Parathyroid adenoma (tissue), 2 donors: ENCODE measurements around the gene GULP1.

ENCODE experiments used
- H2AFZ ChIP-seq: fragments of 300-600 bp; sonication (generic); one replicate; pipeline ENCODE4 v1.7.0; 2017; ENCODE audit warnings: antibody characterized with exemption, mild to moderate bottlenecking
- H3K27ac ChIP-seq: fragments of 300-600 bp; sonication (generic); one replicate; pipeline ENCODE4 v1.7.0; 2017
- H3K27me3 ChIP-seq: fragments of 300-600 bp; sonication (generic); one replicate; pipeline ENCODE4 v1.7.0; 2017; ENCODE audit warnings: low read length; ENCODE audit not compliant: control insufficient read depth, insufficient read depth
- H3K36me3 ChIP-seq: fragments of 300-600 bp; sonication (generic); one replicate; pipeline ENCODE4 v1.7.0; 2017; ENCODE audit warnings: low read length; ENCODE audit not compliant: control insufficient read depth, insufficient read depth
- H3K4me1 ChIP-seq: fragments of 300-600 bp; sonication (generic); one replicate; pipeline ENCODE4 v1.7.0; 2017; ENCODE audit warnings: control low read depth
- H3K4me2 ChIP-seq: fragments of 300-600 bp; sonication (generic); one replicate; pipeline ENCODE4 v1.7.0; 2017; ENCODE audit warnings: low read length
- H3K4me3 ChIP-seq: fragments of 300-600 bp; sonication (generic); one replicate; pipeline ENCODE4 v1.7.0; 2017; ENCODE audit warnings: low read depth, low read length
- H3K79me2 ChIP-seq: fragments of 300-600 bp; sonication (generic); one replicate; pipeline ENCODE4 v1.7.0; 2017; ENCODE audit warnings: control low read depth
- H3K9ac ChIP-seq: fragments of 300-600 bp; sonication (generic); one replicate; pipeline ENCODE4 v1.7.0; 2017; ENCODE audit warnings: mild to moderate bottlenecking
- H3K9me3 ChIP-seq: fragments of 300-600 bp; sonication (generic); one replicate; pipeline ENCODE4 v1.7.0; 2017; ENCODE audit warnings: low read length; ENCODE audit not compliant: control insufficient read depth
- TF ChIP-seq, protein P1 (sequence below): fragments of 300-600 bp; sonication (generic); IDR thresholded peaks from one replicate; pipeline ENCODE4 v1.7.0; 2017; ENCODE audit warnings: antibody characterized with exemption, mild to moderate bottlenecking
- donor health status: primary hyperparathyroidism.

The GULP1 gene

GRCh38 chr2:188345831-188346458, 54.3 kb downstream of the GULP1 start:
- no peaks in the 10 kb centered on the region for H3K27me3 ChIP-seq
- H3K9ac ChIP-seq, result no peak overlapping the region
- no peaks in the 10 kb centered on the region for H3K4me1 ChIP-seq
- no peak overlapping the region for H3K4me2 ChIP-seq
- H2AFZ ChIP-seq, result no peak overlapping the region
- no peak overlapping the region for H3K4me3 ChIP-seq
- TF ChIP-seq, protein P1, sequence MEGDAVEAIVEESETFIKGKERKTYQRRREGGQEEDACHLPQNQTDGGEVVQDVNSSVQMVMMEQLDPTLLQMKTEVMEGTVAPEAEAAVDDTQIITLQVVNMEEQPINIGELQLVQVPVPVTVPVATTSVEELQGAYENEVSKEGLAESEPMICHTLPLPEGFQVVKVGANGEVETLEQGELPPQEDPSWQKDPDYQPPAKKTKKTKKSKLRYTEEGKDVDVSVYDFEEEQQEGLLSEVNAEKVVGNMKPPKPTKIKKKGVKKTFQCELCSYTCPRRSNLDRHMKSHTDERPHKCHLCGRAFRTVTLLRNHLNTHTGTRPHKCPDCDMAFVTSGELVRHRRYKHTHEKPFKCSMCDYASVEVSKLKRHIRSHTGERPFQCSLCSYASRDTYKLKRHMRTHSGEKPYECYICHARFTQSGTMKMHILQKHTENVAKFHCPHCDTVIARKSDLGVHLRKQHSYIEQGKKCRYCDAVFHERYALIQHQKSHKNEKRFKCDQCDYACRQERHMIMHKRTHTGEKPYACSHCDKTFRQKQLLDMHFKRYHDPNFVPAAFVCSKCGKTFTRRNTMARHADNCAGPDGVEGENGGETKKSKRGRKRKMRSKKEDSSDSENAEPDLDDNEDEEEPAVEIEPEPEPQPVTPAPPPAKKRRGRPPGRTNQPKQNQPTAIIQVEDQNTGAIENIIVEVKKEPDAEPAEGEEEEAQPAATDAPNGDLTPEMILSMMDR, result no peak
- no peaks in the 10 kb centered on the region for H3K79me2 ChIP-seq
- no peaks in the 10 kb centered on the region for H3K36me3 ChIP-seq
- H3K27ac ChIP-seq, result no peak overlapping the region
- no peaks in the 10 kb centered on the region for H3K9me3 ChIP-seq

DNA sequence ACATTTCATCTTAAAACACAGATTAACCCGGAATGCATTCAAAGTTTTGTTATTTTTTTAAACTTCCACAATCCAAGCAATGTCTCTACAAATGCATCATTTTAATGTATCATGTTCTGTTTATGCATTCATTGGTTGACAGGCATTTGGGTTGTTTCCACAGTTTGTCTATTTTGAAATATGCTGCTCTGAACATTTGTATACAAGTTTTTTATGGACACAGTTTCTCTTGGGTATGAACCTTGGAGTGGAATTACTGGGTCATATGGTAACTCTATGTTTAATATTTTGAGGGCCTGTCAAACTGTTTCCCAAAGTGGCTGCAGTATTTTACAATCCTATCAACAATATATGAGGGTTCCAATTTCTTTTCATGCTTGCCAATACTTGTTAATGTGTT, 57.3 kb downstream of the GULP1 start:
- Histone ChIP-seq H3K27ac (no peak overlapping the region), H3K79me2 (no peaks in the 10 kb centered on the region), H3K4me3 (no peak overlapping the region), H2AFZ (no peak overlapping the region), H3K4me1 (no peaks in the 10 kb centered on the region), H3K36me3 (no peaks in the 10 kb centered on the region), H3K27me3 (no peaks in the 10 kb centered on the region), H3K9me3 (no peaks in the 10 kb centered on the region), H3K4me2 (no peak overlapping the region), H3K9ac (no peak overlapping the region)
- TF ChIP-seq, protein P1, result no peak

DNA sequence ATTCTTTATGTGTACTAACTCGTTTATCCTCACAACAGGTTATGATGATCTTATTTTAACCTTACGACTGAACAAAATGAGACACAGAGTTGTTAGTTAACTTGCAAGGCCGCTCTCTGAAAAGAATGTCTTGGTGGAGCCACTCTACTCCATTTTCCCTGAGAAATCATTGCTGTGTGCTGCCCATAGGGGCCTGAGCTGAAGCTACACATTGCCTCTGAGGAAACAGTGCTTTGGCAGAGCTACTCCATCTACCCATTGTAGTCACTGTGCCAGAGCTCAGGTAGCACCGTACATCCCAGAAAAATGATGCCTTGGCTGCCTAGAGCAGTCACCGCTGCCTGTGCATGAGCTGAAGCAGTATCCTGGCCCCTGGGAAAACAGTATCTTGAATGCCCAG, 61.6 kb downstream of the GULP1 start:
- Histone ChIP-seq H2AFZ (no peak overlapping the region), H3K79me2 (no peaks in the 10 kb centered on the region), H3K4me3 (no peak overlapping the region), H3K4me2 (no peak overlapping the region), H3K36me3 (no peaks in the 10 kb centered on the region), H3K9ac (no peak overlapping the region), H3K27me3 (no peaks in the 10 kb centered on the region), H3K4me1 (no peaks in the 10 kb centered on the region), H3K27ac (no peak overlapping the region), H3K9me3 (no peaks in the 10 kb centered on the region)
- TF ChIP-seq, protein P1, result no peak

DNA sequence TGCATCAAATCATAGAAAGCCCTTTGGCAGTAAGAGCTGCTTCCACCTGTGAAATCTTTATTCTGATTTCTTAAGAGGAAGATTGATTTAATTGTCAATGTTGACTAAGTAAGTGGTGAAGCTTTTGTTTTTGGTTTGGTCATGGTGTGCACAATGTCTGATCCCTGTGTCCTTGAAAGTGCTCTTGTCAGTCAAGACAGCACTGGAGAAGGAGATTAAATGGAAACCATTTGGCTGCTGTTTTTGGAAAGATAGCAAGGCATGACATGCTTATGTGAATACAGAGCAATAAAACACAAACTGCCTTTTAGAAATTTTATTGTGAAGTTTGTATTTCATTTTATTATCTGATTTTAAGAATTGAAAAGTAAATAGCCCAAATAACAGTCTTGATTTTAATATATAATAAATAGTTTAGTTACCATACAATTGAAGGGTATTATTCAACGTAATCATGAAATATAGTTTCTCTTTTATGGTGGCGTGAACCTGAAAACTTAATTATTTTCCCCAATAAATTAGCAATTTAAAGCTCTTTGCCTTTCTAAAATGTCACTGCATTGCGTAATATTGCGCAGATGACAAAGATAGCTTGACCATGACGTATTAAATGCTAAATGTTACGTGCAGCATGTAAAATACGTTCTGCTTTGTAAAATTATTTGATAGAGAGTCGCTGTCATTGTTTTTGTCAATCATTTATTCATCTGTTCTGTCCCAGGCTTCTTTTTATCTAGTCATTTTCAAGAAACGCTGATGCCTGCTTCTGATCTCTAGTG, 69.0 kb downstream of the GULP1 start:
- Histone ChIP-seq H2AFZ (no peak overlapping the region), H3K9me3 (no peaks in the 10 kb centered on the region), H3K36me3 (no peaks in the 10 kb centered on the region), H3K4me1 (no peaks in the 10 kb centered on the region), H3K4me3 (no peak overlapping the region), H3K27me3 (no peaks in the 10 kb centered on the region), H3K79me2 (no peaks in the 10 kb centered on the region), H3K9ac (no peak overlapping the region), H3K4me2 (no peak overlapping the region), H3K27ac (no peak overlapping the region)
- TF ChIP-seq, protein P1, result no peak
